Left ventricle myocardium inferior (tissue), 1 donor: ENCODE results near the gene ARL15. TPM values are rescaled to one million over a fixed set of nuclear protein-coding genes. Genes with fewer than 3 reads are reported as not detected.

Experiments
- DNase-seq: peaks from one replicate; pipeline ENCODE4 v3.0.0-alpha.2; 2020
- H3K27ac ChIP-seq: fragments of 200-600 bp; replicated peaks from 2 replicates; pipeline ENCODE4 v1.8.0; 2021
- H3K27me3 ChIP-seq: fragments of 200-600 bp; 2 replicates; pipeline ENCODE4 v1.8.0; 2021; ENCODE audit warnings: low read depth
- H3K36me3 ChIP-seq: fragments of 200-600 bp; 2 replicates; pipeline ENCODE4 v1.8.0; 2021
- H3K4me1 ChIP-seq: fragments of 200-600 bp; 2 replicates; pipeline ENCODE4 v1.8.0; 2021
- H3K4me3 ChIP-seq: fragments of 200-600 bp; 2 replicates; pipeline ENCODE4 v1.8.0; 2021; ENCODE audit warnings: mild to moderate bottlenecking, moderate library complexity
- H3K9me3 ChIP-seq: fragments of 200-600 bp; replicated peaks from 2 replicates; pipeline ENCODE4 v1.8.0; 2021
- intact Hi-C: fragments of 100-400 bp; cut with micrococcal nuclease; formaldehyde crosslinking; loops from one replicate; pipeline ENCODE4 v1.11.0; 2022
- total RNA-seq: library from RNA; stranded (reverse); fragmentation: NEBNext Ultra II Directional; extraction: Animal tissue kit (Norgen Biotek cat#: 25700); gene quantifications from one replicate; pipeline ENCODE4 v1.2.1, GENCODE V29; 2021
- TF ChIP-seq, protein P1 (sequence below): fragments of 200-600 bp; IDR thresholded peaks from 2 replicates; pipeline ENCODE4 v1.8.0; 2021; ENCODE audit warnings: antibody characterized with exemption, mild to moderate bottlenecking, borderline replicate concordance
- donor health status: DM: no; HTN: yes; CAD: no; lungs with severe emphysema.

The ARL15 gene
- total RNA-seq, 1 donor from 2014 or later: 18.2 TPM

- H3K27ac ChIP-seq: no peak overlapping the region
- H3K9me3 ChIP-seq: peaks cover 7% of the 10 kb centered on the region
- no peak overlapping the region for H3K4me3 ChIP-seq
- peaks cover under 1% of the 10 kb centered on the region for H3K36me3 ChIP-seq
- H3K4me1 ChIP-seq: peaks cover 33% of the 10 kb centered on the region
- no peaks in the 10 kb centered on the region for H3K27me3 ChIP-seq
- TF ChIP-seq, protein P1, sequence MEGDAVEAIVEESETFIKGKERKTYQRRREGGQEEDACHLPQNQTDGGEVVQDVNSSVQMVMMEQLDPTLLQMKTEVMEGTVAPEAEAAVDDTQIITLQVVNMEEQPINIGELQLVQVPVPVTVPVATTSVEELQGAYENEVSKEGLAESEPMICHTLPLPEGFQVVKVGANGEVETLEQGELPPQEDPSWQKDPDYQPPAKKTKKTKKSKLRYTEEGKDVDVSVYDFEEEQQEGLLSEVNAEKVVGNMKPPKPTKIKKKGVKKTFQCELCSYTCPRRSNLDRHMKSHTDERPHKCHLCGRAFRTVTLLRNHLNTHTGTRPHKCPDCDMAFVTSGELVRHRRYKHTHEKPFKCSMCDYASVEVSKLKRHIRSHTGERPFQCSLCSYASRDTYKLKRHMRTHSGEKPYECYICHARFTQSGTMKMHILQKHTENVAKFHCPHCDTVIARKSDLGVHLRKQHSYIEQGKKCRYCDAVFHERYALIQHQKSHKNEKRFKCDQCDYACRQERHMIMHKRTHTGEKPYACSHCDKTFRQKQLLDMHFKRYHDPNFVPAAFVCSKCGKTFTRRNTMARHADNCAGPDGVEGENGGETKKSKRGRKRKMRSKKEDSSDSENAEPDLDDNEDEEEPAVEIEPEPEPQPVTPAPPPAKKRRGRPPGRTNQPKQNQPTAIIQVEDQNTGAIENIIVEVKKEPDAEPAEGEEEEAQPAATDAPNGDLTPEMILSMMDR: no peak
- intact Hi-C loops: no loop called here
- DNase-seq: no peak
Measured at GRCh38 chr5:54176066-54176830, 134.1 kb downstream of the ARL15 start.

- peaks cover 18% of the 10 kb centered on the region for H3K4me1 ChIP-seq
- H3K27ac ChIP-seq: no peak overlapping the region
- intact Hi-C loops: no loop called here
- no peak for DNase-seq
- TF ChIP-seq, protein P1: no peak
- H3K4me3 ChIP-seq: no peak overlapping the region
- peaks cover 7% of the 10 kb centered on the region for H3K9me3 ChIP-seq
- H3K36me3 ChIP-seq: peaks cover 6% of the 10 kb centered on the region
- no peaks in the 10 kb centered on the region for H3K27me3 ChIP-seq
Measured at GRCh38 chr5:54173251-54173650, 137.1 kb downstream of the ARL15 start.

GRCh38 chr5:54171645-54172384, 138.6 kb downstream of the ARL15 start:
- no peak overlapping the region for H3K27ac ChIP-seq

GRCh38 chr5:54165687-54166086, 144.7 kb downstream of the ARL15 start:
- H3K4me1 ChIP-seq: peaks cover 7% of the 10 kb centered on the region
- no peak for DNase-seq
- H3K9me3 ChIP-seq: no peaks in the 10 kb centered on the region
- H3K27me3 ChIP-seq: no peaks in the 10 kb centered on the region
- H3K4me3 ChIP-seq: no peak overlapping the region
- no peak overlapping the region for H3K27ac ChIP-seq
- intact Hi-C loops: no loop called here
- TF ChIP-seq, protein P1: no peak
- no peaks in the 10 kb centered on the region for H3K36me3 ChIP-seq

More at GRCh38 chr5:54171645-54172384, 138.6 kb downstream of the ARL15 start:
- Histone ChIP-seq H3K9me3 (peaks cover 7% of the 10 kb centered on the region), H3K4me1 (peaks cover 13% of the 10 kb centered on the region), H3K36me3 (peaks cover 6% of the 10 kb centered on the region), H3K4me3 (no peak overlapping the region), H3K27me3 (no peaks in the 10 kb centered on the region)
- TF ChIP-seq, protein P1: no peak
- DNase-seq: no peak
- intact Hi-C loops: no loop called here

- Histone ChIP-seq H3K9me3 (no peaks in the 10 kb centered on the region), H3K4me3 (no peak overlapping the region), H3K4me1 (peaks cover 14% of the 10 kb centered on the region), H3K27ac (no peak overlapping the region), H3K36me3 (no peaks in the 10 kb centered on the region), H3K27me3 (no peaks in the 10 kb centered on the region)
- DNase-seq: no peak
- TF ChIP-seq, protein P1: no peak
- intact Hi-C loops: no loop called here
Measured at GRCh38 chr5:54162184-54162583, 148.2 kb downstream of the ARL15 start.
